T-helper 1 cell treated with Interleukin-12 subunit alpha and Interleukin-12 subunit beta and Interleukin-4 antibody, amounts not matched to agents 30 μg/mL and 1 μg/mL, for 36 hours (primary cell): Measurements from ENCODE around the gene JPT1.
"Not testable (repeated sequence)": the region's sequence is repeated elsewhere in the genome, so short reads cannot be mapped to it uniquely, and the experiment has no call there.

Source experiments
- H3K27ac Mint-ChIP-seq: one replicate; pipeline ENCODE4 v1.8.0; 2021; ENCODE audit warnings: mild to moderate bottlenecking, mixed read lengths
- H3K27me3 Mint-ChIP-seq: one replicate; pipeline ENCODE4 v1.8.0; 2021; ENCODE audit warnings: low read depth, mixed read lengths
- H3K36me3 Mint-ChIP-seq: one replicate; pipeline ENCODE4 v1.8.0; 2021; ENCODE audit warnings: low read depth, mixed read lengths
- H3K4me1 Mint-ChIP-seq: one replicate; pipeline ENCODE4 v1.8.0; 2021; ENCODE audit warnings: low read depth, mixed read lengths
- H3K4me3 Mint-ChIP-seq: one replicate; pipeline ENCODE4 v1.8.0; 2021; ENCODE audit warnings: mild to moderate bottlenecking, moderate library complexity, mixed read lengths
- H3K9me3 Mint-ChIP-seq: one replicate; pipeline ENCODE4 v1.8.0; 2021; ENCODE audit warnings: mixed read lengths

JPT1 gene

GRCh38 chr17:75128694-75129505 is 25.4 kb downstream of the JPT1 start:
- H3K4me3 Mint-ChIP-seq, result no peak overlapping the region
- no peaks in the 10 kb centered on the region for H3K27me3 Mint-ChIP-seq
- no peaks in the 10 kb centered on the region for H3K9me3 Mint-ChIP-seq
- peaks cover 24% of the 10 kb centered on the region for H3K36me3 Mint-ChIP-seq
- H3K4me1 Mint-ChIP-seq, result peaks cover 37% of the 10 kb centered on the region
- H3K27ac Mint-ChIP-seq, result peak overlapping the region; percentile 18

DNA sequence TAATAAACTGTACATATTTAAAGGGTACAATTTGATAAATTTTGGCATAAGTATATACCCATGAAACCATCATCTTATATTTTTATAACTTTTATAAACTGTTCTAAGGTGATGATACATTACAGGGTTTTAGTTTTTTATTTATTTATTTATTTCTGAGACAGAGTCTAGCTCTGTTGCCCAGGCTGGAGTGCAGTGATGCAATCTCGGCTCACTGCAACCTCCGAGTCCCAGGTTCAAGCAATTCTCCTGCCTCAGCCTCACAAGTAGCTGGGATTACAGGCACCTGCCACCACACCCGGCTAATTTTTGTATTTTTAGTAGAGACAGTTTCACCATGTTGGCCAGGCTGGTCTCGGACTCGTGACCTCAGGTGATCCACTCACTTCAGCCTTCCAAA is 26.4 kb downstream of the JPT1 start:
- H3K27ac Mint-ChIP-seq, H3K9me3 Mint-ChIP-seq, H3K4me3 Mint-ChIP-seq, H3K27me3 Mint-ChIP-seq: not testable (repeated sequence)
- peaks cover 38% of the 10 kb centered on the region for H3K4me1 Mint-ChIP-seq
- peaks cover 25% of the 10 kb centered on the region for H3K36me3 Mint-ChIP-seq

DNA sequence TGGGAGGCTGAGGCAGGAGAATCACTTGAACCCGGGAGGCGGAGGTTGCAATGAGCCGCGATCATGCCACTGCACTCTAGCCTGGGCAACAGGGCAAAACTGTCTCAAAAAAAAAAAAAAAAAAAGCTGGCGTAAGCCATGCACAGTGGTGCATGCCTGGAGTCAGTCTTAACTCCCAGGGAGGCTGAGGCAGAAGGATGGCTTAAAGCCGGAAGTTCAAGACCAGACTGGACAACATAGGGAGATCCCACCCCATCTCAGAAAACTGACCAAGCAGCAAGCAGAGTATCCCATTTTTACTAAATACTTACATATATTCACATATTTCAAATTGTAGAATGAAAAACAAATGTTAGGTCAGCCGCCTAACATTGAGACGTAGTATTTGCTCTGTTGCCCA is 27.4 kb downstream of the JPT1 start:
- Mint-ChIP-seq H3K27ac (no peak overlapping the region), H3K36me3 (peaks cover 25% of the 10 kb centered on the region), H3K4me1 (peaks cover 33% of the 10 kb centered on the region), H3K27me3 (no peaks in the 10 kb centered on the region), H3K4me3 (no peak overlapping the region), H3K9me3 (no peaks in the 10 kb centered on the region)

DNA sequence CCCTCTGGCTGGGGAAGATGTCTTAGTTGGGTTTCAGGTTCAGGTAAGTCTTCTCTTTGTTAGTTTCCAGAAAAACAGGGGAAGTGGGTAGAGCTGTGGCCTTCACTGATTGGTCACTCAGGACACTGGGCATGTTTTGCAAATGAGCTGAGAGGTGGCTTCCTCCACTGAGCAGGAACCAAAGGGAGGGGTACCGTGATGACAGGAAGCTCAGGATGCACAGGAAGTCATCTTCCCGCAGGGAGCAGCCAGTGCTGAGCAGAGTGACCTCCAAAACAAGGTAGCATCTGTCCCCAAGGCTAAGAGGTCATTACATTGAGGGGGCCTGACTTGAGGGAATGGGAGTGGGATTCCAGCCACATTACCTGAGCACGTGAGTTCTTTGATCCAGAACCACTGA is 28.3 kb downstream of the JPT1 start:
- Mint-ChIP-seq H3K4me1 (peaks cover 30% of the 10 kb centered on the region), H3K27me3 (no peaks in the 10 kb centered on the region), H3K4me3 (peak overlapping the region; percentile 35), H3K9me3 (no peaks in the 10 kb centered on the region), H3K27ac (peak overlapping the region; percentile 75), H3K36me3 (peaks cover 31% of the 10 kb centered on the region)

GRCh38 chr17:75124819-75125162 is 29.5 kb downstream of the JPT1 start:
- Mint-ChIP-seq H3K9me3 (no peaks in the 10 kb centered on the region), H3K27me3 (no peaks in the 10 kb centered on the region), H3K27ac (peak overlapping the region; percentile 84), H3K4me3 (peak overlapping the region; percentile 36), H3K4me1 (peaks cover 25% of the 10 kb centered on the region), H3K36me3 (peaks cover 33% of the 10 kb centered on the region)

DNA sequence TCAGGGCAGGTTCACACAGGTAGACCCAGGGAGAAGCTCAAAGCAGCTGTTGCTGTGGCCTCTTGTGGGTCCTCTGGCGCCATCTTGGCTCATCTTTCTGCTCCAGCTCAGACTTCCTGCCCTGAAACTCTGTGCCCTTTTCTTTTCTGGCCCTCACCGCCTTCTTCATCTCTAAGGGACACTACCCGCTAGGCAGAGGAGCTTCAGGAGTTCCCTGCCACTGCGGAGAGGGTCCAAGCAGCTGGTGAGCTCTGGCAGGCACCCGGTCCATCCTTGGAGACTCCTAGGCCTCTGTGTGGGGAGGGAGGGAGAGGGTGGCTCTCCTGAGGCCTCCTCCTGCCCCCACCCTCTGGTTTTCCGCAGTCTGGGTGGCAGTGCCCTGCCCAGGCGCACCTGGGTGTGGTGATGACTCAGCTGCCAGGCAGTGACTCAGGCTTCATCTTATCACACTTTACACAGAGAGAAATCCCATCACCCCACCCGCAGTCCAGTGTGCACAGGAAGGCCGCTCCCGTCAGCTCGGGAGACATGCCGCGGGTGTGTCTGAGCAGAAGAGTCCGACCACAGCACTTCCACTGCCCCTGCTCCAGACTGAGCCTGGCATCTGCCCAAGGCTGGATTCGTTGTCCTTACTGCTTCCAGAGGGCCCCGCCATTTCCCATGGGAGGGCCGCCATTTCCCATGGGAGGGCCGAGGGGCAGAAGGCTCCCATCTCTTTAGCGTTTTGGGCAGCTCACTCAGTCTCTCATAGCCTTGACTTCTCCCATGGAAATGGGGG is 30.1 kb downstream of the JPT1 start:
- Mint-ChIP-seq H3K4me1 (peaks cover 25% of the 10 kb centered on the region), H3K27ac (peak overlapping the region; percentile 87), H3K4me3 (peak overlapping the region; percentile 13), H3K36me3 (peaks cover 29% of the 10 kb centered on the region), H3K9me3 (no peaks in the 10 kb centered on the region), H3K27me3 (no peaks in the 10 kb centered on the region)

- Mint-ChIP-seq H3K36me3 (peaks cover 26% of the 10 kb centered on the region), H3K27ac (no peak overlapping the region), H3K9me3 (no peaks in the 10 kb centered on the region), H3K4me1 (peaks cover 16% of the 10 kb centered on the region), H3K4me3 (no peak overlapping the region), H3K27me3 (no peaks in the 10 kb centered on the region)
Measured at GRCh38 chr17:75118307-75118706, 36.0 kb downstream of the JPT1 start.

DNA sequence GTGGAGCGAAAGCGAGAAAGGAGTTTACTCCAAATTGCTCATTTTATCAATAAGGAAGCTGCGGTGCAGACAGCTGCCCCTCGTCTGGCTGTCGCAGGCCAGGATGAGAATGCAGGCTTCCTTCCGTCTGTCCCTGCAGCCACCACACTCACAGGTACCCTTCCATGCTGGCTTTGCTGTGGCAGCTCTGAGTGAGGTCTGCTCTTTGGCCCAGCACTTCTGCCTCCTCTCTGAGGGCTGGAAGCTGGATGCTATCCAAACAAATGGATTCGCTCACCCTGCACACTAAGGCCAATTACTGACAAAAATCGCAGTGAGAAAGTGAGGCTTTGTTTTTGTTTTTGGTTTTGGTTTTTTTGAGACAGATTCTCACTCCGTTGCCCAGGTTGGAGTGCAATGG is 37.6 kb downstream of the JPT1 start:
- H3K4me3 Mint-ChIP-seq, result no peak overlapping the region
- no peaks in the 10 kb centered on the region for H3K9me3 Mint-ChIP-seq
- H3K36me3 Mint-ChIP-seq, result peaks cover 30% of the 10 kb centered on the region
- peaks cover 22% of the 10 kb centered on the region for H3K4me1 Mint-ChIP-seq
- H3K27me3 Mint-ChIP-seq, result no peaks in the 10 kb centered on the region
- H3K27ac Mint-ChIP-seq, result no peak overlapping the region

DNA sequence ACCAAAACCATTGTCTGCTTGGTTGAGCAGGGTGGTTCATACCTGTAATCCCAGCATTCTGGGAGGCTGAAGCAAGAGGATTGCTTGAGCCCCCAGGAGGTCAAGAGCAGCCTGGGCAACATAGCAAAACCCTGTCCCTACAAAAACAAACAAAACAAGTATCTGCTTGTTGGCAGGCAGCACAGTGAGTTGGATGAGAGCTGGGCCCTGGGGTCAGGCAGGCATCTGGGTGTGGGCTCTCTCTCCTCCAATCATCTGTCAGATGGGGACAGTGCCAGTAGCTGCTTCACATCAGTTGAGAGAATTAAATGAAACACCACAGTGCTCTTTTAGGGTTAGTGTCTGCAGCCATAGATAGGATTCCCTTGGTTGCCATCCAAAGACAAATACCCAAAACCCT is 38.8 kb downstream of the JPT1 start:
- H3K4me3 Mint-ChIP-seq, result no peak overlapping the region
- H3K9me3 Mint-ChIP-seq, result no peaks in the 10 kb centered on the region
- H3K27ac Mint-ChIP-seq, result no peak overlapping the region
- peaks cover 25% of the 10 kb centered on the region for H3K36me3 Mint-ChIP-seq
- peaks cover 27% of the 10 kb centered on the region for H3K4me1 Mint-ChIP-seq
- H3K27me3 Mint-ChIP-seq, result no peaks in the 10 kb centered on the region

- Mint-ChIP-seq H3K27me3 (no peaks in the 10 kb centered on the region), H3K27ac (peak overlapping the region; percentile 95), H3K9me3 (no peaks in the 10 kb centered on the region), H3K4me1 (peaks cover 30% of the 10 kb centered on the region), H3K4me3 (peak overlapping the region; percentile 96), H3K36me3 (peaks cover 23% of the 10 kb centered on the region)
Measured at GRCh38 chr17:75114552-75115314, 39.6 kb downstream of the JPT1 start.

GRCh38 chr17:75113798-75114551 is 40.3 kb downstream of the JPT1 start:
- Mint-ChIP-seq H3K27me3 (no peaks in the 10 kb centered on the region), H3K27ac (peak overlapping the region; percentile 95), H3K9me3 (no peaks in the 10 kb centered on the region), H3K36me3 (peaks cover 23% of the 10 kb centered on the region), H3K4me3 (peak overlapping the region; percentile 96), H3K4me1 (peaks cover 30% of the 10 kb centered on the region)

GRCh38 chr17:75111777-75112335 is 42.5 kb downstream of the JPT1 start:
- peaks cover 28% of the 10 kb centered on the region for H3K4me1 Mint-ChIP-seq
- H3K9me3 Mint-ChIP-seq, result no peaks in the 10 kb centered on the region

DNA sequence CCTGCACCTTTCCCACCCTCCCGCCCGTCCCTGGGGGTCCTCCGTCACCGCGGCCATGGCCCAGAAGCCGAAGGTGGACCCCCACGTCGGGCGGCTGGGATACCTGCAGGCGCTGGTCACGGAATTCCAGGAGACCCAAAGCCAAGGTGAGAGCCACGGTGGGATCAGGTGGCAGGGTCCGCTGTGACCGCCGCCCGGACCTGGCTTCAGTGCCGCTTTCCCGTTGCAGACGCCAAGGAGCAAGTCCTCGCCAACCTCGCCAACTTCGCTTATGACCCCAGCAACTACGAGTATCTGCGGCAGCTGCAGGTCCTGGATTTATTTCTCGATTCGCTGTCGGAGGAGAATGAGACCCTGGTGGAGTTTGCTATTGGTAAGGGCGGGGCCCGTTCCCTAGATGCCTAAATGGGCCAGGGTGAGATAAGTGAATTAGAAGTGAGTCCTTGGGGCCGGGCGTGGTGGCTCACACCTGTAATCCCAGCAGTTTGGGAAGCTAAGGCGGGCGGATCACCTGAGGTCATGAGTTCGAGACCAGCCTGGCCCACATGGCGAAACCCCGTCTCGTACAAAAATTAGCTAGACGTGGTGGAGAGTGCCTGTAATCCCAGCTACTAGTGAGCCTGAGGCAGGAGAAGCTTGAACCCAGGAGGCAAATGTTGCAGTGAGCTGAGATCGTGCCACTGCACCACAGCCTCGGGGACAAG is 43.9 kb downstream of the JPT1 start:
- peaks cover 31% of the 10 kb centered on the region for H3K4me1 Mint-ChIP-seq
- H3K27ac Mint-ChIP-seq, result peak overlapping the region; percentile 78
- H3K4me3 Mint-ChIP-seq, result peak overlapping the region; percentile 94

More at GRCh38 chr17:75111777-75112335, 42.5 kb downstream of the JPT1 start:
- Mint-ChIP-seq H3K4me3 (peak overlapping the region; percentile 15), H3K36me3 (peaks cover 18% of the 10 kb centered on the region), H3K27me3 (peaks cover 2% of the 10 kb centered on the region), H3K27ac (peak overlapping the region; percentile 41)

More for the DNA sequence above, 43.9 kb downstream of the JPT1 start:
- Mint-ChIP-seq H3K9me3 (no peaks in the 10 kb centered on the region), H3K36me3 (peaks cover 18% of the 10 kb centered on the region), H3K27me3 (peaks cover 2% of the 10 kb centered on the region)
